HFFc6 (cell line): Measurements from ENCODE around the gene PURA. TPM values are rescaled to one million over a fixed set of nuclear protein-coding genes. Genes with fewer than 3 reads are reported as not detected.
A peak's percentile ranks its signal among the peaks of the same experiment; 100 is the strongest.

Experiments used
- DNase-seq: peaks from one replicate; pipeline ENCODE4 v3.0.0-alpha.2; 2018
- H3K27ac Mint-ChIP-seq: 2 replicates; pipeline ENCODE4 v1.8.0; 2020; ENCODE audit warnings: mild to moderate bottlenecking, mixed read lengths
- H3K27me3 Mint-ChIP-seq: 2 replicates; pipeline ENCODE4 v1.8.0; 2021; ENCODE audit warnings: mild to moderate bottlenecking, moderate library complexity, mixed read lengths; ENCODE audit not compliant: insufficient read depth
- H3K36me3 Mint-ChIP-seq: 2 replicates; pipeline ENCODE4 v1.8.0; 2021; ENCODE audit warnings: low read depth, mixed read lengths
- H3K4me1 Mint-ChIP-seq: 2 replicates; pipeline ENCODE4 v1.8.0; 2020; ENCODE audit warnings: low read depth, mixed read lengths
- H3K4me3 Mint-ChIP-seq: 2 replicates; pipeline ENCODE4 v1.8.0; 2020; ENCODE audit warnings: mild to moderate bottlenecking, moderate library complexity, mixed read lengths
- H3K9me3 Mint-ChIP-seq: 2 replicates; pipeline ENCODE4 v1.8.0; 2020; ENCODE audit warnings: mild to moderate bottlenecking, mixed read lengths
- total RNA-seq, 6 experiments: library from RNA; stranded (reverse); fragmentation: NEBNext Ultra II Directional; extraction: Animal tissue kit (Norgen Biotek cat#: 25700); gene quantifications; 2 replicates in 1 of 6; 3 replicates in 5 of 6; pipeline ENCODE4 v1.2.3, GENCODE V29; 2021
- TF ChIP-seq, protein P1 (sequence below): fragments of 200-600 bp; sonication (generic); IDR thresholded peaks from 2 replicates; pipeline ENCODE4 v1.5.0; 2021; ENCODE audit warnings: antibody characterized with exemption, mild to moderate bottlenecking

The PURA gene
- total RNA-seq, 6 experiments from 2014 or later: 21.1 to 26.1 (median 22.3) TPM

DNA sequence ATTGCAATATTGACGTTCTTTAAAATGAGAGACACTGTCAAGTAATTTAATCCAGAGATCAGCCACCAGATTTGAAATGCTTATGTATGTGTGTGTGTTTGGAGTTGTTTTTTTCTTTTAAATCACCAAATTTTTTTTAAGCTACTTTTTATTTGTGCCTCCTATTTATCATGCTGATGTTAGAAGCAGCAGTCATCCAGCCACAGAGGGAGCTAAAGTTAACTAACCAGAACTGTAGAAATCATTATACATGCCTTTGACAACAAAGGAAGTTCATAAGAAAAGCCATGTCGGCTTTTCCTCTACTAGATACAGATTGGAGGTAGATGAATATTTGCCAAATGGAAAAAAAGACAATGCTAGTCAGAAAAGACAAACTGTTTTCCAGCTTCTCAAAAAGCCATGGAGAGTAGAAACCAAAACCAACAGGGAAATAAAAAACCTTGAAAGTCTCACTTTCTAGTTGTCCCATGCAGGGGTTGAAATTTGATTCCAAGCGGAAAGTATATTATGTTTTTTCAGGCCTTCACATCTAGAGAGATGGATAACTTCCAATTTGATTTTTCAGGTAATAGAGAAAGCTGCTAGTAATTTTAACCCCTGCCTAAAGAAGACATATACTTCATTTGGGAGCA is 4.5 kb downstream of the PURA start:
- no peak for DNase-seq
- peak overlapping the region; percentile 16; the same call in 1 of the 2 replicates for H3K27ac Mint-ChIP-seq

DNA sequence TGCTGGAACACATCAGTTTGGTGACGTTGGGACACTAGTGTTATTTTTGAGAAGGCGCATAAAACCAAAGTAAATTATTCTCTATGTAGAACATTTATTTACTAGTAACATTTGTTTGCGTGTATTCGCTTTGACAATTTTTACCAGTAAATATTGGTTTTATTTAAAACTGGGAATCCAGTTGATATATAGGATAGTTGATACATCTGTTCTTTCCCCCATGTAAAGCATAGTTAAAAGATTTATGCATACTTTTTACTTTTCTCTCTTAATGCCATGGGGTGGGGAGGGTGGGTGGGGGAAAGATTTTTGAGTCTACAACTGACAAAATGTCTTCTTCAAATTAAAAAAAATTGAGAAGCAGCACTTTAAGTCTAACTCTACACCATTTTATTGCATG is 11.7 kb downstream of the PURA start, which contains the start of gene IGIP:
Gene IGIP (plus strand): TSS at position 301 of the 400 bp plus-strand sequence. CDS start 2,540 bp downstream, outside the sequence.
- TF ChIP-seq, protein P1, sequence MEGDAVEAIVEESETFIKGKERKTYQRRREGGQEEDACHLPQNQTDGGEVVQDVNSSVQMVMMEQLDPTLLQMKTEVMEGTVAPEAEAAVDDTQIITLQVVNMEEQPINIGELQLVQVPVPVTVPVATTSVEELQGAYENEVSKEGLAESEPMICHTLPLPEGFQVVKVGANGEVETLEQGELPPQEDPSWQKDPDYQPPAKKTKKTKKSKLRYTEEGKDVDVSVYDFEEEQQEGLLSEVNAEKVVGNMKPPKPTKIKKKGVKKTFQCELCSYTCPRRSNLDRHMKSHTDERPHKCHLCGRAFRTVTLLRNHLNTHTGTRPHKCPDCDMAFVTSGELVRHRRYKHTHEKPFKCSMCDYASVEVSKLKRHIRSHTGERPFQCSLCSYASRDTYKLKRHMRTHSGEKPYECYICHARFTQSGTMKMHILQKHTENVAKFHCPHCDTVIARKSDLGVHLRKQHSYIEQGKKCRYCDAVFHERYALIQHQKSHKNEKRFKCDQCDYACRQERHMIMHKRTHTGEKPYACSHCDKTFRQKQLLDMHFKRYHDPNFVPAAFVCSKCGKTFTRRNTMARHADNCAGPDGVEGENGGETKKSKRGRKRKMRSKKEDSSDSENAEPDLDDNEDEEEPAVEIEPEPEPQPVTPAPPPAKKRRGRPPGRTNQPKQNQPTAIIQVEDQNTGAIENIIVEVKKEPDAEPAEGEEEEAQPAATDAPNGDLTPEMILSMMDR: no peak
- H3K27ac Mint-ChIP-seq: no peak within 1 kb of the TSS
- H3K4me3 Mint-ChIP-seq: no peak within 1 kb of the TSS
- no peaks in the 10 kb centered on the region for H3K36me3 Mint-ChIP-seq
- DNase-seq: no peak
- peaks cover 53% of the 10 kb centered on the region for H3K4me1 Mint-ChIP-seq
- H3K27me3 Mint-ChIP-seq: no peaks in the 10 kb centered on the region
- no peaks in the 10 kb centered on the region for H3K9me3 Mint-ChIP-seq

More for the DNA sequence above, 4.5 kb downstream of the PURA start:
- TF ChIP-seq, protein P1: no peak
- Mint-ChIP-seq H3K36me3 (peaks cover 14% of the 10 kb centered on the region), H3K9me3 (no peaks in the 10 kb centered on the region), H3K4me1 (peaks cover 73% of the 10 kb centered on the region), H3K4me3 (no peak overlapping the region; the same call in 1 of the 2 replicates), H3K27me3 (no peaks in the 10 kb centered on the region)

DNA sequence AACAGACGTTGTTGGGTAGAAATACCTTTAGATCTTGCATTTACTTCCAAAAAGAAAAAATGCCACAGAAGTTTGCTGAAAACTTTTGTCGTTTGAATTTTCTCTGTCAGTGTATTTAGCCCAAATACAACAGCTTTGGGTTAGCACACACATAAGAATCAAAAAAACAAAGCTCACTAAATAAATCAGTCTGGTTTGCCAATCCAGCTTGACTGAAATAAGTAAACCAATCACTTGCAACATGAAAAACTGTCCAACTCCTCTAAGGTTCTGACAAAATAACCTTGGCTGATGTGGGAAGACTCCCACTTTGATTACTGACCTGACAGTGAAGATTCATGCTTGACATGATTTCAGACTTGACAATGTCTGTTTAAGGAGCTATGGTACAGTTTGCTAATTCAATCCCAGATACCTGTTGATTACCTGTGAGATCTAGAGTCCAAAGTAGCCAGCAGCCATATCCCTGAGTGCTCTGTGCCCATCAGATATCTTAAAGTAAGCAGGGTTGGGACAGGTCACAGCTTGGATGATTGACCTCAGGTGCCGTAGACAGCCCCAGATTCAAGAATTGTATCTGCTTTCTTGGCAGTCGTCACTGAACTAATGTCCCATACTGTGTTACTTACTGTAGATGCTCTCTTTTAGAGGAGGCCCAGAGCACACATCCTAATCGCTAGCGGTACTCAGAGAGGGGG is 12.6 kb downstream of the PURA start:
- Mint-ChIP-seq H3K27me3 (no peaks in the 10 kb centered on the region), H3K4me3 (no peak overlapping the region), H3K27ac (no peak overlapping the region), H3K9me3 (no peaks in the 10 kb centered on the region), H3K36me3 (no peaks in the 10 kb centered on the region), H3K4me1 (peaks cover 55% of the 10 kb centered on the region)
- TF ChIP-seq, protein P1: no peak
- no peak for DNase-seq

DNA sequence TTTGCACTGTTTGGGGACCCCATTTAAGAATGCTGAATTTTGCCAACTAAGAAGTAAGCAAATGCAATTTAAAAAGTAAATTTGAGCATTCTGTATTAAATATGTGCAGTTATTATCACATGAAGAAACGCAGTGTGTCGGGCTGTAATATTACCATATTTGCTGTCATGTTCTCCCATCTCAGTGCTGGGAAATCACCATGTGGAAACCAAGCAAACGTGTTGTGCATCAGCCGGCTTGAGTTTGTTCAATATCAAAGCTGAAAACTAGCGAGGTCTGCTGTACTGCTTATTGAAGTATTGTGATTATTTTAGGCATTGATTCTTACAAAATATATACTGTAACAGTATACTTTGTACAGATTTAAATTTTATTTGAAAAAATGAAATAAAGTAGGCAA is 14.5 kb downstream of the PURA start:
- no peaks in the 10 kb centered on the region for H3K27me3 Mint-ChIP-seq
- DNase-seq: no peak
- H3K4me1 Mint-ChIP-seq: peaks cover 55% of the 10 kb centered on the region
- TF ChIP-seq, protein P1: no peak
- H3K4me3 Mint-ChIP-seq: no peak overlapping the region
- H3K36me3 Mint-ChIP-seq: no peaks in the 10 kb centered on the region
- H3K27ac Mint-ChIP-seq: no peak overlapping the region
- H3K9me3 Mint-ChIP-seq: no peaks in the 10 kb centered on the region

DNA sequence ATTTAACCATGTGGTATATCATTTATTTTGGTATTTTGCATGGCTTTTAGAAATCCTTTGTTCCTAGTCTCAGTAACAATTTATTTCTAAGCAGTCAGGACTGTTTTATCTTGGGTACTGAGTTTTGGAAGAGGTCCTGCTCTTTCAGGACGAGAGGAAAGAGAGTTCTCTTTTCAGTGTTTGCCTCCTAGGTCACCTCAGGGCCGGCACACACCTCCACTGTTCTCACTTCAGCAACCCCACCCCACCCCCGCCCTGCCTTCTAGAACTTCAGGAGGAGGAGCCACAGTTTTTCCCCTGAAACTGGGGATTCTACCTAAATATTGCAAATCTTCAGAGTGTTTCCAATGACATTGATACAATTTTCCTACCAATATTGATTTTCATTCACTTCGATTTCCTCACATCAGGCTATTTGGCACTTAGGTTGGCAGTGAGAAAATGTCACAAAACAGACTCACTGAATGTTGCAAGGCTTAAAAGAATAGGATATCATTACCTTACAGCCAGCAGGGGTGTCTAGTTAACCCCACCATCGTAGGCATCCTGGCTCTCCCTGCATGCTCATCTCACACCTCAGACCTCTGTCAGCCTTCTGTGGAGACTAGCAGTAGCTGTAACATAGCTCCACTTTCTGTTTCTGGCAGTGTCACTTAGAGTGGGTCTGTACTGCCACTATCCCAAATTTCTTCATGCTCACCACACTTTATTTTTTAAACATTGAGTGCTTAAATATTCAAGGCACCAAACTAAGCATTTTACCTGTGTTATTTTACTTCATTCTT is 17.2 kb downstream of the PURA start:
- no peaks in the 10 kb centered on the region for H3K9me3 Mint-ChIP-seq
- peaks cover 56% of the 10 kb centered on the region for H3K4me1 Mint-ChIP-seq
- peak overlapping the region; percentile 86 for H3K27ac Mint-ChIP-seq
- peak overlapping the region; percentile 33 for H3K4me3 Mint-ChIP-seq
- DNase-seq: no peak
- H3K36me3 Mint-ChIP-seq: no peaks in the 10 kb centered on the region
- TF ChIP-seq, protein P1: no peak
- no peaks in the 10 kb centered on the region for H3K27me3 Mint-ChIP-seq
